B cell (primary cell): ENCODE measurements around the gene KAT8.

Experiments used
- EZH2 ChIP-seq: IDR thresholded peaks from 2 replicates; pipeline ENCODE4 v1.6.1; 2012; ENCODE audit warnings: borderline replicate concordance, low read depth, mild to moderate bottlenecking, moderate library complexity, low read length; ENCODE audit not compliant: insufficient read depth, poor library complexity, severe bottlenecking
- TF ChIP-seq, protein P1 (sequence below): fragments of 200-600 bp; IDR thresholded peaks from one replicate; pipeline ENCODE4 v1.8.0; 2022; ENCODE audit warnings: antibody characterized with exemption, mild to moderate bottlenecking

DNA sequence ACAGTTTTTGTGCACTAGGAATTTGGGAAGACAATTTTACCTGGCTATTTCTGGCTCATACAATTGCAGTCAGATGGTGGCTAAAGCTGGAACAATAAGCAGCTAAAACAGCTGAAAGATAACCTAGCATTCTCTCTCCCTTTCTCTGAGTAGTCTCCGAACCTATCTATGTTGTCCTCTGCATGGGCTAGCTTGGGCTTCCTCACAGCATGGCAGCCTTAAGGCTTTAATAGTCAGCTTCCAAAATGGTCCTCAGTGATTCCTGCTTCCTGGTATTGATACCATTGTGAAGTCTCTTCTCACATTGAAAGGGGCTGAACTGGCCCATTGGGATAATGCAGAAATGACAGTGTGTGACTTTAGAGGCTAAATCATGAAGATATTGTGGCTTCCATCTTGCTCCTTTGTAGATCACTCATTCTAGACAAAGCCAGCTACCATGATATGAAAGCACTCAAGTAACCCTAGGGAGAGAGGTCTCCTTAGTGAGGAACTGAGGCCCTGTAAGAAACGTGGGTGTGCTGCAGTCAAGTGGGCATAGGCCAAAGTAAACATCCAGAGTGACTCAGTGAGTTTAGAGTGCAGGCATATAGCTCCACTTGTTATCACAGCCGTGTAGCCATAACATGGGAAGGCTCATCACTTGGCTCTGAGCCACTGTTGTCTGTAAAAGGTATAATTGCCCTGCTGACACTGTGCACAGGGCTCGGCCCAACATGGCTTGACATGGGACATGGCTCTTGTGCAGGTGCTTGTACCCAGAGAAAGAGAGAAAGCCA is 17.4 kb upstream of the KAT8 start:
- TF ChIP-seq, protein P1, sequence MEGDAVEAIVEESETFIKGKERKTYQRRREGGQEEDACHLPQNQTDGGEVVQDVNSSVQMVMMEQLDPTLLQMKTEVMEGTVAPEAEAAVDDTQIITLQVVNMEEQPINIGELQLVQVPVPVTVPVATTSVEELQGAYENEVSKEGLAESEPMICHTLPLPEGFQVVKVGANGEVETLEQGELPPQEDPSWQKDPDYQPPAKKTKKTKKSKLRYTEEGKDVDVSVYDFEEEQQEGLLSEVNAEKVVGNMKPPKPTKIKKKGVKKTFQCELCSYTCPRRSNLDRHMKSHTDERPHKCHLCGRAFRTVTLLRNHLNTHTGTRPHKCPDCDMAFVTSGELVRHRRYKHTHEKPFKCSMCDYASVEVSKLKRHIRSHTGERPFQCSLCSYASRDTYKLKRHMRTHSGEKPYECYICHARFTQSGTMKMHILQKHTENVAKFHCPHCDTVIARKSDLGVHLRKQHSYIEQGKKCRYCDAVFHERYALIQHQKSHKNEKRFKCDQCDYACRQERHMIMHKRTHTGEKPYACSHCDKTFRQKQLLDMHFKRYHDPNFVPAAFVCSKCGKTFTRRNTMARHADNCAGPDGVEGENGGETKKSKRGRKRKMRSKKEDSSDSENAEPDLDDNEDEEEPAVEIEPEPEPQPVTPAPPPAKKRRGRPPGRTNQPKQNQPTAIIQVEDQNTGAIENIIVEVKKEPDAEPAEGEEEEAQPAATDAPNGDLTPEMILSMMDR, result no peak
- no peak for TF ChIP-seq EZH2
